ENCODE results near the gene DLK1.

The DLK1 gene

GRCh38 chr14:100767788-100768536 is 41.3 kb downstream of the DLK1 start:
- Histone ChIP-seq H3K27me3 (ENCODE audit: control insufficient read depth in 2 of 2, insufficient read depth in 2 of 2, low read length in 2 of 2) (no peaks in the 10 kb centered on the region), H3K36me3 (ENCODE audit: control insufficient read depth in 2 of 2, insufficient read depth in 2 of 2, low read length in 2 of 2) (no peaks in the 10 kb centered on the region), H3K9ac (ENCODE audit: low read depth in 1 of 2, low read length in 2 of 2) (no peak overlapping the region), H3K9me3 (ENCODE audit: control insufficient read depth in 2 of 2, low read length in 2 of 2) (no peaks in the 10 kb centered on the region), H3K4me3 (ENCODE audit: low read length in 2 of 2) (no peak overlapping the region), H3K4me1 (ENCODE audit: control insufficient read depth in 2 of 2, insufficient read depth in 2 of 2, low read length in 2 of 2) (no peaks in the 10 kb centered on the region), H3K27ac (ENCODE audit: low read depth in 2 of 2, low read length in 2 of 2) (no peak overlapping the region)

GRCh38 chr14:100769035-100769939 is 42.6 kb downstream of the DLK1 start:
- no peak overlapping the region for H3K9ac ChIP-seq (ENCODE audit: low read depth in 1 of 2, low read length in 2 of 2)
- no peak overlapping the region for H3K27ac ChIP-seq (ENCODE audit: low read depth in 2 of 2, low read length in 2 of 2)
- H3K4me3 ChIP-seq (ENCODE audit: low read length in 2 of 2) = no peak overlapping the region
- no peaks in the 10 kb centered on the region for H3K9me3 ChIP-seq (ENCODE audit: control insufficient read depth in 2 of 2, low read length in 2 of 2)
- no peaks in the 10 kb centered on the region for H3K4me1 ChIP-seq (ENCODE audit: control insufficient read depth in 2 of 2, insufficient read depth in 2 of 2, low read length in 2 of 2)
- no peaks in the 10 kb centered on the region for H3K27me3 ChIP-seq (ENCODE audit: control insufficient read depth in 2 of 2, insufficient read depth in 2 of 2, low read length in 2 of 2)
- no peaks in the 10 kb centered on the region for H3K36me3 ChIP-seq (ENCODE audit: control insufficient read depth in 2 of 2, insufficient read depth in 2 of 2, low read length in 2 of 2)

- Histone ChIP-seq H3K9ac (ENCODE audit: low read depth in 1 of 2, low read length in 2 of 2) (no peak overlapping the region), H3K4me1 (ENCODE audit: control insufficient read depth in 2 of 2, insufficient read depth in 2 of 2, low read length in 2 of 2) (no peaks in the 10 kb centered on the region), H3K9me3 (ENCODE audit: control insufficient read depth in 2 of 2, low read length in 2 of 2) (no peaks in the 10 kb centered on the region), H3K27me3 (ENCODE audit: control insufficient read depth in 2 of 2, insufficient read depth in 2 of 2, low read length in 2 of 2) (no peaks in the 10 kb centered on the region), H3K36me3 (ENCODE audit: control insufficient read depth in 2 of 2, insufficient read depth in 2 of 2, low read length in 2 of 2) (no peaks in the 10 kb centered on the region), H3K4me3 (ENCODE audit: low read length in 2 of 2) (no peak overlapping the region), H3K27ac (ENCODE audit: low read depth in 2 of 2, low read length in 2 of 2) (no peak overlapping the region)
Measured at GRCh38 chr14:100770046-100770445, 43.4 kb downstream of the DLK1 start.

GRCh38 chr14:100770605-100771120 is 44.0 kb downstream of the DLK1 start:
- Histone ChIP-seq H3K27me3 (ENCODE audit: control insufficient read depth in 2 of 2, insufficient read depth in 2 of 2, low read length in 2 of 2) (no peaks in the 10 kb centered on the region), H3K27ac (ENCODE audit: low read depth in 2 of 2, low read length in 2 of 2) (no peak overlapping the region), H3K36me3 (ENCODE audit: control insufficient read depth in 2 of 2, insufficient read depth in 2 of 2, low read length in 2 of 2) (no peaks in the 10 kb centered on the region), H3K9me3 (ENCODE audit: control insufficient read depth in 2 of 2, low read length in 2 of 2) (no peaks in the 10 kb centered on the region), H3K4me3 (ENCODE audit: low read length in 2 of 2) (no peak overlapping the region), H3K4me1 (ENCODE audit: control insufficient read depth in 2 of 2, insufficient read depth in 2 of 2, low read length in 2 of 2) (no peaks in the 10 kb centered on the region), H3K9ac (ENCODE audit: low read depth in 1 of 2, low read length in 2 of 2) (no peak overlapping the region)

- no peak overlapping the region for H3K9ac ChIP-seq (ENCODE audit: low read depth in 1 of 2, low read length in 2 of 2)
- H3K4me1 ChIP-seq (ENCODE audit: control insufficient read depth in 2 of 2, insufficient read depth in 2 of 2, low read length in 2 of 2) = no peaks in the 10 kb centered on the region
- no peaks in the 10 kb centered on the region for H3K36me3 ChIP-seq (ENCODE audit: control insufficient read depth in 2 of 2, insufficient read depth in 2 of 2, low read length in 2 of 2)
- no peaks in the 10 kb centered on the region for H3K9me3 ChIP-seq (ENCODE audit: control insufficient read depth in 2 of 2, low read length in 2 of 2)
- H3K4me3 ChIP-seq (ENCODE audit: low read length in 2 of 2) = no peak overlapping the region
- H3K27ac ChIP-seq (ENCODE audit: low read depth in 2 of 2, low read length in 2 of 2) = no peak overlapping the region
- H3K27me3 ChIP-seq (ENCODE audit: control insufficient read depth in 2 of 2, insufficient read depth in 2 of 2, low read length in 2 of 2) = peaks cover 0 to 2% of the 10 kb centered on the region in 2 donors
Measured at GRCh38 chr14:100771121-100771800, 44.6 kb downstream of the DLK1 start.

GRCh38 chr14:100772607-100773165 is 46.0 kb downstream of the DLK1 start:
- no peaks in the 10 kb centered on the region for H3K36me3 ChIP-seq (ENCODE audit: control insufficient read depth in 2 of 2, insufficient read depth in 2 of 2, low read length in 2 of 2)
- H3K4me1 ChIP-seq (ENCODE audit: control insufficient read depth in 2 of 2, insufficient read depth in 2 of 2, low read length in 2 of 2) = no peaks in the 10 kb centered on the region
- H3K27ac ChIP-seq (ENCODE audit: low read depth in 2 of 2, low read length in 2 of 2) = no peak overlapping the region
- H3K9ac ChIP-seq (ENCODE audit: low read depth in 1 of 2, low read length in 2 of 2) = no peak overlapping the region
- peaks cover 0 to 4% of the 10 kb centered on the region in 2 donors for H3K27me3 ChIP-seq (ENCODE audit: control insufficient read depth in 2 of 2, insufficient read depth in 2 of 2, low read length in 2 of 2)
- H3K4me3 ChIP-seq (ENCODE audit: low read length in 2 of 2) = no peak overlapping the region
- H3K9me3 ChIP-seq (ENCODE audit: control insufficient read depth in 2 of 2, low read length in 2 of 2) = no peaks in the 10 kb centered on the region

GRCh38 chr14:100773331-100774163 is 46.9 kb downstream of the DLK1 start:
- Histone ChIP-seq H3K36me3 (ENCODE audit: control insufficient read depth in 2 of 2, insufficient read depth in 2 of 2, low read length in 2 of 2) (no peaks in the 10 kb centered on the region), H3K9ac (ENCODE audit: low read depth in 1 of 2, low read length in 2 of 2) (no peak overlapping the region), H3K4me3 (ENCODE audit: low read length in 2 of 2) (no peak overlapping the region), H3K27me3 (ENCODE audit: control insufficient read depth in 2 of 2, insufficient read depth in 2 of 2, low read length in 2 of 2) (peaks cover 0 to 4% of the 10 kb centered on the region in 2 donors), H3K27ac (ENCODE audit: low read depth in 2 of 2, low read length in 2 of 2) (no peak overlapping the region), H3K9me3 (ENCODE audit: control insufficient read depth in 2 of 2, low read length in 2 of 2) (no peaks in the 10 kb centered on the region), H3K4me1 (ENCODE audit: control insufficient read depth in 2 of 2, insufficient read depth in 2 of 2, low read length in 2 of 2) (no peaks in the 10 kb centered on the region)

GRCh38 chr14:100774164-100774537 is 47.5 kb downstream of the DLK1 start:
- peaks cover 0 to 4% of the 10 kb centered on the region in 2 donors for H3K27me3 ChIP-seq (ENCODE audit: control insufficient read depth in 2 of 2, insufficient read depth in 2 of 2, low read length in 2 of 2)

GRCh38 chr14:100775351-100775830 is 48.7 kb downstream of the DLK1 start:
- no peak overlapping the region for H3K27ac ChIP-seq (ENCODE audit: low read depth in 2 of 2, low read length in 2 of 2)

More at GRCh38 chr14:100774164-100774537, 47.5 kb downstream of the DLK1 start:
- H3K9ac ChIP-seq (ENCODE audit: low read depth in 1 of 2, low read length in 2 of 2) = no peak overlapping the region
- no peak overlapping the region for H3K27ac ChIP-seq (ENCODE audit: low read depth in 2 of 2, low read length in 2 of 2)
- no peak overlapping the region for H3K4me3 ChIP-seq (ENCODE audit: low read length in 2 of 2)
- no peaks in the 10 kb centered on the region for H3K9me3 ChIP-seq (ENCODE audit: control insufficient read depth in 2 of 2, low read length in 2 of 2)
- no peaks in the 10 kb centered on the region for H3K36me3 ChIP-seq (ENCODE audit: control insufficient read depth in 2 of 2, insufficient read depth in 2 of 2, low read length in 2 of 2)
- no peaks in the 10 kb centered on the region for H3K4me1 ChIP-seq (ENCODE audit: control insufficient read depth in 2 of 2, insufficient read depth in 2 of 2, low read length in 2 of 2)

More at GRCh38 chr14:100775351-100775830, 48.7 kb downstream of the DLK1 start:
- no peaks in the 10 kb centered on the region for H3K4me1 ChIP-seq (ENCODE audit: control insufficient read depth in 2 of 2, insufficient read depth in 2 of 2, low read length in 2 of 2)
- peaks cover 0 to 4% of the 10 kb centered on the region in 2 donors for H3K27me3 ChIP-seq (ENCODE audit: control insufficient read depth in 2 of 2, insufficient read depth in 2 of 2, low read length in 2 of 2)
- H3K9ac ChIP-seq (ENCODE audit: low read depth in 1 of 2, low read length in 2 of 2) = no peak overlapping the region
- H3K9me3 ChIP-seq (ENCODE audit: control insufficient read depth in 2 of 2, low read length in 2 of 2) = no peaks in the 10 kb centered on the region
- no peak overlapping the region for H3K4me3 ChIP-seq (ENCODE audit: low read length in 2 of 2)
- no peaks in the 10 kb centered on the region for H3K36me3 ChIP-seq (ENCODE audit: control insufficient read depth in 2 of 2, insufficient read depth in 2 of 2, low read length in 2 of 2)
